PC-3 (cell line): ENCODE results near the gene ZBTB16.
A peak's percentile ranks its signal among the peaks of the same experiment; 100 is the strongest.

Source experiments
- CTCF ChIP-seq: fragments of 300-600 bp; sonication (generic); conservative IDR thresholded peaks from 2 replicates; pipeline ENCODE4 v1.5.1; 2017; ENCODE audit warnings: antibody characterized with exemption, low read depth, mild to moderate bottlenecking, low read length
- EZH2 ChIP-seq: fragments of 300-600 bp; sonication (generic); IDR thresholded peaks from one replicate; pipeline ENCODE4 v1.6.1; 2017; ENCODE audit warnings: antibody characterized with exemption, mild to moderate bottlenecking, low read length; ENCODE audit not compliant: unreplicated experiment
- EZH2phosphoT487 ChIP-seq: fragments of 300-600 bp; sonication (generic); IDR thresholded peaks from 2 replicates; pipeline ENCODE4 v1.6.1; 2018; ENCODE audit warnings: mild to moderate bottlenecking, antibody characterized with exemption, low read length, borderline replicate concordance

- TF ChIP-seq CTCF, result no peak
- no peak for TF ChIP-seq EZH2
- peak; percentile 62; the same call in 1 of the 2 replicates for TF ChIP-seq EZH2phosphoT487
These were observed 637 bp upstream of the ZBTB16 start for GRCh38 chr11:114058871-114059277.
